Measurements from ENCODE around the gene FZD2. TPM values are rescaled to one million over a fixed set of nuclear protein-coding genes. Genes with fewer than 3 reads are reported as not detected.
"Not testable (repeated sequence)": the region's sequence is repeated elsewhere in the genome, so short reads cannot be mapped to it uniquely, and the experiment has no call there.

The FZD2 gene
- total and polyA plus RNA-seq, 2 of the 4 experiments (the other 2 are of a cell fraction) = 21.3 to 130 TPM

DNA sequence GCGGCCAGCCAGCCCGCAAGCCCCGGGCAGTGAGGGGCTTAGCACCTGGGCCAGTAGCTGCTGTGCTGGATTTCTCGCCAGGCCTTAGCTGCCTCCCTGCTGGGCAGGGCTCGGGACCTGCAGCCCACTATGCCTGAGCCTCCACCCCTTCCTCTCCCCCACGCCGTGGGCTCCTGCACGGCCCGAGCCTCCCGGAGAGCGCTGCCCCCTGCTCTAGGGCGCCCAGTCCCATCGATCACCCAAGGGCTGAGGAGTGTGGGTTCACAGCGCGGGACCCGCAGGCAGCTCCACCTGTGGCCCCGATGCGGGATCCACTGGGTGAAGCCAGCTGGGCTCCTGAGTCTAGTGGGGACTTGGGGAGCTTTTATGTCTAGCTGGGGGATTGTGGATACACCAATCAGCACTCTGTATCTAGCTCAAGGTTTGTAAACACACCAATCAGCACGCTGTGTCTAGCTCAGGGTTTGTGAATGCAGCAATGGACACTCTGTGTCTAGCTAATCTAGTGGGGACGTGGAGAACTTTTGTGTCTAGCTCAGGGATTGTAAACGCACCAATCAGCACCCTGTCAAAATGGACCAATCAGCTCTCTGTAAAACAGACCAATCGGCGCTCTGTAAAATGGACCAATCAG lies 11.1 kb downstream of the FZD2 start:
- DNase-seq; H4K5ac ChIP-seq (ENCODE audit: low read depth, low read length); H2BK120ac ChIP-seq (ENCODE audit: low read depth, low read length); H3K4ac ChIP-seq (ENCODE audit: low read depth, low read length); H2BK15ac ChIP-seq (ENCODE audit: low read depth, low read length); H4K20me1 ChIP-seq (ENCODE audit: insufficient read depth, low read length); H2BK5ac ChIP-seq (ENCODE audit: low read depth, low read length, poor library complexity, severe bottlenecking); H3K9ac ChIP-seq (ENCODE audit: low read depth, low read length); dilution Hi-C loops (cut with HindIII; ENCODE audit: low sequenced_read_pairs, unreplicated experiment); H3K9me3 ChIP-seq (ENCODE audit: control insufficient read depth, insufficient read depth, low read length); H3K4me3 ChIP-seq (ENCODE audit: insufficient read depth, low read depth, low read length); CTCF ChIA-PET; H3K36me3 ChIP-seq (ENCODE audit: control insufficient read depth, insufficient read depth, low read length); H3K4me2 ChIP-seq (ENCODE audit: low read depth, low read length); H4K8ac ChIP-seq (ENCODE audit: low read depth in 2 of 2, low read length in 2 of 2); H3K27ac ChIP-seq (ENCODE audit: insufficient read depth, low read length); H3K23ac ChIP-seq (ENCODE audit: low read depth, low read length); H2AK5ac ChIP-seq (ENCODE audit: low read depth, low read length); H2BK20ac ChIP-seq (ENCODE audit: low read depth, low read length); POLR2A ChIA-PET (ENCODE audit: unreplicated experiment); H3K14ac ChIP-seq (replicated peaks; ENCODE audit: low read depth, low read length); H3K56ac ChIP-seq (ENCODE audit: extremely low read depth, insufficient read depth, low read length); in situ Hi-C loops (cut with MboI; ENCODE audit: low sequenced_read_pairs); intact Hi-C loops (cut with micrococcal nuclease); BruUV-seq (replicated peaks); H2AK9ac ChIP-seq (replicated peaks; ENCODE audit: low read depth, low read length, poor library complexity); ATAC-seq (ENCODE audit: low read depth); H2AFZ ChIP-seq (replicated peaks; ENCODE audit: low read length, poor library complexity); H3K4me1 ChIP-seq (ENCODE audit: control insufficient read depth, insufficient read depth, low read length); H3K18ac ChIP-seq (ENCODE audit: low read depth, low read length); H3K27me3 ChIP-seq (ENCODE audit: control insufficient read depth, insufficient read depth, low read length); H3K9me1 ChIP-seq (ENCODE audit: insufficient read depth, low read length); H4K91ac ChIP-seq (ENCODE audit: insufficient read depth, low read depth, low read length): not testable (repeated sequence)
- peaks cover 0 to 12% of the 10 kb centered on the region in 2 experiments; a peak in 3 of 4 replicates for H3K79me1 ChIP-seq (ENCODE audit: low read depth in 1 of 2, low read length in 2 of 2)
- 93% methylated on average over 8 of the region's 23 CpGs; no CpG with 5 or more reads in 1 of the 2 experiments for WGBS, 2 experiments (ENCODE audit: extremely low coverage in 2 of 2, insufficient read length in 1 of 2)
